GM12891 (cell line): ENCODE results near the gene C16orf74.

Experiments used
- DNase-seq: peaks from one replicate; pipeline ENCODE4 v3.0.0; 2011; ENCODE audit warnings: low spot score; ENCODE audit not compliant: insufficient read length
- FAIRE-seq: peaks from 2 replicates; lab custom pipeline; 2011; peaks lifted over from hg19 to GRCh38; lab: Jason Lieb, UNC
- PAX5 ChIP-seq: IDR thresholded peaks from 2 replicates; pipeline ENCODE4 v1.6.1; 2011; ENCODE audit warnings: low read length, moderate library complexity, mild to moderate bottlenecking; ENCODE audit not compliant: insufficient read depth, severe bottlenecking
- POLR2A ChIP-seq: IDR thresholded peaks from 2 replicates; pipeline ENCODE4 v1.6.1; 2011; ENCODE audit warnings: low read depth, low read length, control low read depth
- POLR2AphosphoS5 ChIP-seq: IDR thresholded peaks from 2 replicates; pipeline ENCODE4 v1.6.1; 2011; ENCODE audit warnings: low read depth, low read length, control low read depth
- POU2F2 ChIP-seq: IDR thresholded peaks from 2 replicates; pipeline ENCODE4 v1.6.1; 2011; ENCODE audit warnings: low read depth, mild to moderate bottlenecking, control low read depth, low read length, moderate library complexity
- SPI1 ChIP-seq: IDR thresholded peaks from 2 replicates; pipeline ENCODE4 v1.6.1; 2011; ENCODE audit warnings: low read depth, low read length, control low read depth
- TAF1 ChIP-seq: IDR thresholded peaks from 2 replicates; pipeline ENCODE4 v1.6.1; 2011; ENCODE audit warnings: low read depth, low read length, control low read depth

The C16orf74 gene

GRCh38 chr16:85665373-85665740, 85.5 kb downstream of the C16orf74 start:
- no peak for FAIRE-seq
- TF ChIP-seq POLR2A (no peak), TAF1 (no peak), SPI1 (no peak), PAX5 (no peak), POLR2AphosphoS5 (no peak), POU2F2 (no peak)
- DNase-seq = no peak

GRCh38 chr16:85664580-85665372, 86.1 kb downstream of the C16orf74 start:
- no peak for FAIRE-seq
- TF ChIP-seq TAF1 (no peak), POLR2A (no peak), PAX5 (no peak), SPI1 (no peak), POLR2AphosphoS5 (no peak), POU2F2 (no peak)

GRCh38 chr16:85663891-85664321, 87.0 kb downstream of the C16orf74 start:
- no peak for FAIRE-seq
- TF ChIP-seq POLR2AphosphoS5 (no peak), POU2F2 (no peak), TAF1 (no peak), PAX5 (no peak), POLR2A (no peak), SPI1 (no peak)
- DNase-seq = no peak

More at GRCh38 chr16:85664580-85665372, 86.1 kb downstream of the C16orf74 start:
- no peak for DNase-seq

GRCh38 chr16:85662976-85663830, 87.7 kb downstream of the C16orf74 start:
- FAIRE-seq = no peak
- no peak for TF ChIP-seq TAF1
- no peak for TF ChIP-seq POLR2A

GRCh38 chr16:85662482-85662812, 88.4 kb downstream of the C16orf74 start:
- no peak for FAIRE-seq
- no peak for DNase-seq
- TF ChIP-seq PAX5 (no peak), POU2F2 (no peak), TAF1 (no peak), SPI1 (no peak), POLR2A (no peak), POLR2AphosphoS5 (no peak)

More at GRCh38 chr16:85662976-85663830, 87.7 kb downstream of the C16orf74 start:
- no peak for DNase-seq

- peak; percentile 15 for DNase-seq
- FAIRE-seq = no peak
- TF ChIP-seq SPI1 = no peak
- TF ChIP-seq POU2F2 = no peak
- TF ChIP-seq TAF1 = no peak
- TF ChIP-seq POLR2AphosphoS5 = no peak
Measured at GRCh38 chr16:85661740-85662481, 89.0 kb downstream of the C16orf74 start.

GRCh38 chr16:85660843-85661739, 89.8 kb downstream of the C16orf74 start:
- FAIRE-seq = no peak
- DNase-seq = no peak
- TF ChIP-seq POU2F2 (no peak), SPI1 (no peak), TAF1 (no peak), POLR2A (no peak), POLR2AphosphoS5 (no peak), PAX5 (no peak)

- DNase-seq (peak; percentile 94), FAIRE-seq (peak; percentile 81)
- TF ChIP-seq POU2F2 (no peak), POLR2A (no peak), TAF1 (no peak), PAX5 (no peak), POLR2AphosphoS5 (no peak), SPI1 (no peak)
Measured at GRCh38 chr16:85659805-85660511, 90.9 kb downstream of the C16orf74 start.
